HUES48 (cell line): ENCODE data around the gene CHDH.

Experiments used
- H3K27ac ChIP-seq: one replicate; pipeline ENCODE4 v1.7.0; 2013; ENCODE audit warnings: low read depth, low read length, inconsistent platforms
- H3K27me3 ChIP-seq: 2 replicates; pipeline ENCODE4 v1.6.1; 2013; ENCODE audit warnings: mild to moderate bottlenecking, low read length; ENCODE audit not compliant: control insufficient read depth, insufficient read depth
- H3K36me3 ChIP-seq: 2 replicates; pipeline ENCODE4 v1.6.1; 2013; ENCODE audit warnings: low read length; ENCODE audit not compliant: control insufficient read depth, insufficient read depth
- H3K4me1 ChIP-seq: 2 replicates; pipeline ENCODE4 v1.6.1; 2013; ENCODE audit warnings: mild to moderate bottlenecking, low read length; ENCODE audit not compliant: control insufficient read depth, insufficient read depth
- H3K4me3 ChIP-seq: 2 replicates; pipeline ENCODE4 v1.5.1; 2013; ENCODE audit warnings: mild to moderate bottlenecking, low read depth, low read length
- H3K9ac ChIP-seq: 2 replicates; pipeline ENCODE4 v1.6.1; 2013; ENCODE audit warnings: mild to moderate bottlenecking, low read depth, low read length, moderate library complexity
- H3K9me3 ChIP-seq: 2 replicates; pipeline ENCODE4 v1.6.1; 2013; ENCODE audit warnings: low read length; ENCODE audit not compliant: control insufficient read depth, insufficient read depth

Gene CHDH

GRCh38 chr3:53766706-53767105 is 79.5 kb downstream of the CHDH start:
- no peaks in the 10 kb centered on the region for H3K9me3 ChIP-seq
- no peaks in the 10 kb centered on the region for H3K27me3 ChIP-seq
- no peak overlapping the region for H3K9ac ChIP-seq
- no peak overlapping the region for H3K27ac ChIP-seq
- no peak overlapping the region for H3K4me3 ChIP-seq
- peaks cover 7% of the 10 kb centered on the region; the same call in 1 of the 2 replicates for H3K4me1 ChIP-seq
- no peaks in the 10 kb centered on the region for H3K36me3 ChIP-seq

DNA sequence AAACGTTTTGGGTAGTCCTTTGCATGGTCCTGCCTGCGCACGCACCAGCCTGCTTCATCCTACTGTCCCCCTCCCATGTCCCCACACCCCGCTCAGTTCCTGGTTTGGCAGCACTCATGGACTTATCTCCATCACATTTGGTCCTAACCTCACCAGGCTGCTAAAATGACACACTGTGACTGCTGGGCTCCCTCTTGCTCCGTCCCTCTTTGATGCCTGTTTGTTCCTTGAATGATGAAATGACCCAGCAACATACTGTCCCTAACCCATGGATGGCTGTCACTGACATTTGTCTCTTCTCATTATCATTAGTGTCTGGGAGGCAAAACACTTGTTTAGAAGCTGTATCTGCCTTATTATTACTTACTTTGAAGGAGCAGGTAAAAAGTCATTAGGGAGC is 80.5 kb downstream of the CHDH start:
- Histone ChIP-seq H3K9ac (no peak overlapping the region), H3K4me1 (peaks cover 7% of the 10 kb centered on the region; the same call in 1 of the 2 replicates), H3K4me3 (no peak overlapping the region), H3K27me3 (no peaks in the 10 kb centered on the region), H3K9me3 (no peaks in the 10 kb centered on the region), H3K36me3 (no peaks in the 10 kb centered on the region), H3K27ac (no peak overlapping the region)

GRCh38 chr3:53764026-53764775 is 82.0 kb downstream of the CHDH start:
- Histone ChIP-seq H3K9me3 (no peaks in the 10 kb centered on the region), H3K27me3 (no peaks in the 10 kb centered on the region), H3K36me3 (no peaks in the 10 kb centered on the region), H3K4me1 (peaks cover 5% of the 10 kb centered on the region; the same call in 1 of the 2 replicates), H3K9ac (no peak overlapping the region), H3K27ac (no peak overlapping the region), H3K4me3 (no peak overlapping the region)

GRCh38 chr3:53763353-53763752 is 82.9 kb downstream of the CHDH start:
- Histone ChIP-seq H3K27ac (no peak overlapping the region), H3K9ac (no peak overlapping the region), H3K4me1 (no peaks in the 10 kb centered on the region), H3K36me3 (no peaks in the 10 kb centered on the region), H3K4me3 (no peak overlapping the region), H3K27me3 (no peaks in the 10 kb centered on the region), H3K9me3 (no peaks in the 10 kb centered on the region)
